ENCODE results near the gene MAGI2. TPM values are rescaled to one million over a fixed set of nuclear protein-coding genes. Genes with fewer than 3 reads are reported as not detected.

The MAGI2 gene
- total and polyA plus RNA-seq, 9 donors = 7.1 to 20.4 (median 18.7) TPM

DNA sequence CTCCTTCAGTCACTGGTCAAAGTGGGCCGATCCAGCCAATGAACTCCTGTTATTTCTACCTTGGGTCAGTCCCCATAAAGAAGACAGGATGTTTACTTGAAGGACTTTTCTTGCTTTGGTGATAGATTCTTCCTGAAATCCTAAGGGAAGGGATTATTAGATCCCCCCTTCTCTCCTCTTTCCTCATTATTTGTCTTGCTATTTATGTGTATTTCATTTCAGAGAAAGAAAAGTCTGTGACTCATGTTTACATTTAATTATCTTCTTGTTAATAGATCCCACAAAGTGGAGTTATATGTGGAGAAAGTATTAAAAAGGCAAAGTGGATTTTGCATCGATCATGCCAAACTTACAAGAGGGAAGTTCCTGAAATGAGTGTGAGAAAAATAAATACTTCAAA is 1313.4 kb downstream of the MAGI2 start:
- no peak overlapping the region for H3K27ac ChIP-seq
- no peaks in the 10 kb centered on the region for H3K27me3 ChIP-seq
- H3K4me1 ChIP-seq (ENCODE audit: insufficient read depth) = peaks cover 5% of the 10 kb centered on the region
- no peaks in the 10 kb centered on the region for H3K36me3 ChIP-seq
- H3K9me3 ChIP-seq = no peaks in the 10 kb centered on the region
- WGBS, 3 donors = 67 to 77% (median 75%) methylated on average over 2 of the region's 2 CpGs
- TF ChIP-seq POLR2A (IDR thresholded peaks at IDR 0.05) (no peak), EP300 (IDR thresholded peaks at IDR 0.05) (no peak)
- TF ChIP-seq, protein P1, sequence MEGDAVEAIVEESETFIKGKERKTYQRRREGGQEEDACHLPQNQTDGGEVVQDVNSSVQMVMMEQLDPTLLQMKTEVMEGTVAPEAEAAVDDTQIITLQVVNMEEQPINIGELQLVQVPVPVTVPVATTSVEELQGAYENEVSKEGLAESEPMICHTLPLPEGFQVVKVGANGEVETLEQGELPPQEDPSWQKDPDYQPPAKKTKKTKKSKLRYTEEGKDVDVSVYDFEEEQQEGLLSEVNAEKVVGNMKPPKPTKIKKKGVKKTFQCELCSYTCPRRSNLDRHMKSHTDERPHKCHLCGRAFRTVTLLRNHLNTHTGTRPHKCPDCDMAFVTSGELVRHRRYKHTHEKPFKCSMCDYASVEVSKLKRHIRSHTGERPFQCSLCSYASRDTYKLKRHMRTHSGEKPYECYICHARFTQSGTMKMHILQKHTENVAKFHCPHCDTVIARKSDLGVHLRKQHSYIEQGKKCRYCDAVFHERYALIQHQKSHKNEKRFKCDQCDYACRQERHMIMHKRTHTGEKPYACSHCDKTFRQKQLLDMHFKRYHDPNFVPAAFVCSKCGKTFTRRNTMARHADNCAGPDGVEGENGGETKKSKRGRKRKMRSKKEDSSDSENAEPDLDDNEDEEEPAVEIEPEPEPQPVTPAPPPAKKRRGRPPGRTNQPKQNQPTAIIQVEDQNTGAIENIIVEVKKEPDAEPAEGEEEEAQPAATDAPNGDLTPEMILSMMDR (IDR thresholded peaks at IDR 0.05) = no peak
- intact Hi-C loops (cut with DNase I) = no loop called here
- no peak overlapping the region for H3K4me3 ChIP-seq
- no peak for DNase-seq

DNA sequence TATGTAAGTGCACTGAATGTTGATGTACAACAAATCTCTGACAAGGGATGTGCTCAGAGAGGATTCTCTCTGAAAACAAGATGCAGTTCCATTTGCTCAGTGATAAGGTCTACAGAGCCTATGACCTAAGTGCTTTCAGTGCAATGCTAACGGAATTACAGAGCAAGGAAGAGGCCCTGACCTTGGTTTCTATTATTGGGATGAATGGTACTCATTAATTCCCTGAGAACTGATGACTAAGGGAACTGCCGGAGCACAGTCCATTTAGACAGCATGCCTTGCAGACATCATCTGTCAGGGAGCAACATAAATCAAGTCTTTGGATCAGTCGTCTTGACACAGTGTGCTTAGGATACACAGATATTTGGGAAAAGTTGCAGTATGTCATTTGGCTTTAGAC is 1314.1 kb downstream of the MAGI2 start:
- WGBS, 3 donors = 17 to 20% (median 20%) methylated on average over 3 of the region's 3 CpGs

DNA sequence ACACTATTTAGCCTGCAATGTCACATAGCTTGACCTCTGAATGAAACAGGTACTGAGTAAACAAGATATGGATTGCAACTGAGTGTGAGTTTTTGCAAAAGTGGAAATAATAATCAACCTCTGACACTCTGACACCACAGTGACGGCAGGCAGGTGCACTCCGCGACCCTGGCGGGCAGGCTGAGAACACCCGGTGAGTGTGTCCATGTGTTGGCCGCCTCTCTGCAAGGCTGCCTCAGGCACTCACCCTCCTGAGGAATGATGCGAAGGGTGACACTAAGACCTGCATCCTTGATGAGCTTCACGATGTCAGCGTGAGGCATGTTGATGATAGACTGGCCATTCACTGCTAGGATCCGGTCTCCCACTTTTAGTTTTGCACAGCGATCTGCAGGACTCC is 1318.7 kb downstream of the MAGI2 start:
- Histone ChIP-seq H3K4me1 (ENCODE audit: insufficient read depth) (no peaks in the 10 kb centered on the region), H3K27ac (no peak overlapping the region), H3K36me3 (no peaks in the 10 kb centered on the region), H3K27me3 (no peaks in the 10 kb centered on the region), H3K9me3 (no peaks in the 10 kb centered on the region), H3K4me3 (no peak overlapping the region)
- WGBS, 3 donors = 91 to 94% (median 93%) methylated on average over 11 of the region's 11 CpGs
- intact Hi-C loops (cut with DNase I) = no loop called here
- TF ChIP-seq EP300 (IDR thresholded peaks at IDR 0.05) (no peak), POLR2A (IDR thresholded peaks at IDR 0.05) (no peak)
- TF ChIP-seq, protein P1 (IDR thresholded peaks at IDR 0.05) = no peak
- no peak for DNase-seq

More for the DNA sequence above, 1314.1 kb downstream of the MAGI2 start:
- intact Hi-C loops (cut with DNase I) = no loop called here
- no peak for TF ChIP-seq POLR2A (IDR thresholded peaks at IDR 0.05)
- TF ChIP-seq, protein P1 (IDR thresholded peaks at IDR 0.05) = no peak
- no peak for TF ChIP-seq EP300 (IDR thresholded peaks at IDR 0.05)
- H3K4me1 ChIP-seq (ENCODE audit: insufficient read depth) = peaks cover 5% of the 10 kb centered on the region
- H3K27ac ChIP-seq = no peak overlapping the region
- no peaks in the 10 kb centered on the region for H3K9me3 ChIP-seq
- no peaks in the 10 kb centered on the region for H3K27me3 ChIP-seq
- no peak overlapping the region for H3K4me3 ChIP-seq
- no peaks in the 10 kb centered on the region for H3K36me3 ChIP-seq
- no peak for DNase-seq

DNA sequence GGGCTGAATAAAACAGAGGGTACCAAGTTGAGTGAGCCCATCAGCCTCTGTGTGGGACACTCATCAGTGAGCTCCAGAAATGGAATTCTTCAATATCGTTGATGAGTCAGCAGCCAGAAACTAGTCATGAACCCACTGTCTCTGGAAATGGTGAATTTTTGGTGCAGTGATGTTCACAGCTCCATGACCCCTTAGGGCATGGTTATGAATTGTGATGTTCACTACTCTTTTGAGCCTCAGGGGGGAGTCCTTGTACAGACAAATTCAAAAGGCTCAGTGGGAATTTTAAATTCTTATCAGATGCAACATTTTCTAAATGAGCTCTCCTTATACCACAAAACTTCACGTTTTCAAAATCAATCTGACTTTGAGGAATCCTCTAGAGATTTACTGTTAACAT is 1319.2 kb downstream of the MAGI2 start:
- Histone ChIP-seq H3K4me1 (ENCODE audit: insufficient read depth) (no peaks in the 10 kb centered on the region), H3K27ac (no peak overlapping the region), H3K4me3 (no peak overlapping the region), H3K36me3 (no peaks in the 10 kb centered on the region), H3K27me3 (no peaks in the 10 kb centered on the region), H3K9me3 (no peaks in the 10 kb centered on the region)
- TF ChIP-seq, protein P1 (IDR thresholded peaks at IDR 0.05) = peak in 1 of 3 donors; percentile 22
- TF ChIP-seq POLR2A (IDR thresholded peaks at IDR 0.05) = no peak
- no peak for TF ChIP-seq EP300 (IDR thresholded peaks at IDR 0.05)
- intact Hi-C loops (cut with DNase I) = no loop called here
- no peak for DNase-seq
- whole genome bisulfite sequencing, 3 donors = 56 to 66% (median 61%) methylated on average over 2 of the region's 2 CpGs

Data from ovary (tissue), 9 donors.